ENCODE results near the gene HDLBP.
A peak's percentile ranks its signal among the peaks of the same experiment; 100 is the strongest.

HDLBP gene

DNA sequence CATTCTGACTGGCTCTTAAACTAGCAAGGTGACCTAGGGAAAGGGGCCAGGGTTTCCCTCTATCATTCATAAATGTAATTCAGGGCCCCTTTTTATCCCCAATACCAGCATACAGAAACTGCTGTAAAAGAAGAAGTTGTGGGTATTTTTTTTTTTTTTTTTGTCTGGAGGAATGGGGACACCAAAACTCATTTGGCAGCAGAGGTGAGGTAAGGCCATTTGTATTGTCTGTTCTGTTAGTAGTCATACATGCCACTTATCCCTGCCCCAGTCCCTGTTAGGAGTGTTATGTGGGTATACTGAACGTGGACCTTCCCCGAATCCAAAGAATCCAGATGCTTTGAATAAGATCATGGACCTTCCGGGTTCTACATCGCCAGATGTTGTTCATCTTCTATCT lies 1.9 kb upstream of the HDLBP start:
- H3K4me3 ChIP-seq (ENCODE audit: low read length): peak overlapping the region; percentile 68
- TF ChIP-seq ZNF274 (IDR thresholded peaks at IDR 0.05; ENCODE audit: low read depth, low read length): no peak

DNA sequence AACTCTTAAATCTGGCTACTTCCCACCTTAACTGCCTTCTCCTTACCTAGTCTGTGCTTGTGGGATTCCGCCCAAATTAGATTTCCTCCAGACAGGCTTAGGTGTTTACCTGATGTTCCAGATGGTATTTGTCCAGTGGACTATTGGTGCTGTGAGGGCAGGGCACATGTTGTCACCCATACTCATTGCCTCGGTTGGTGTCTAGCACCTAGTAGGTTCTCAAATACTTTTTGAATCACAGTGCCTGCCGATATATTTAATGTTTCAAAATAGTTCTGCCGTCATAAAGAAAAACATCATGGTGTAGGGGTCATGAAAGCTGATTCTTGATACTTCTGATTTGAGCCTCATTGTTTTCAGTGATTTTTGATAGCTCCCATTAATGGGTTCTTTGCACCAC lies 1.4 kb upstream of the HDLBP start:
- TF ChIP-seq ZNF274 (IDR thresholded peaks at IDR 0.05; ENCODE audit: low read depth, low read length): no peak
- peak overlapping the region; percentile 68 for H3K4me3 ChIP-seq (ENCODE audit: low read length)

DNA sequence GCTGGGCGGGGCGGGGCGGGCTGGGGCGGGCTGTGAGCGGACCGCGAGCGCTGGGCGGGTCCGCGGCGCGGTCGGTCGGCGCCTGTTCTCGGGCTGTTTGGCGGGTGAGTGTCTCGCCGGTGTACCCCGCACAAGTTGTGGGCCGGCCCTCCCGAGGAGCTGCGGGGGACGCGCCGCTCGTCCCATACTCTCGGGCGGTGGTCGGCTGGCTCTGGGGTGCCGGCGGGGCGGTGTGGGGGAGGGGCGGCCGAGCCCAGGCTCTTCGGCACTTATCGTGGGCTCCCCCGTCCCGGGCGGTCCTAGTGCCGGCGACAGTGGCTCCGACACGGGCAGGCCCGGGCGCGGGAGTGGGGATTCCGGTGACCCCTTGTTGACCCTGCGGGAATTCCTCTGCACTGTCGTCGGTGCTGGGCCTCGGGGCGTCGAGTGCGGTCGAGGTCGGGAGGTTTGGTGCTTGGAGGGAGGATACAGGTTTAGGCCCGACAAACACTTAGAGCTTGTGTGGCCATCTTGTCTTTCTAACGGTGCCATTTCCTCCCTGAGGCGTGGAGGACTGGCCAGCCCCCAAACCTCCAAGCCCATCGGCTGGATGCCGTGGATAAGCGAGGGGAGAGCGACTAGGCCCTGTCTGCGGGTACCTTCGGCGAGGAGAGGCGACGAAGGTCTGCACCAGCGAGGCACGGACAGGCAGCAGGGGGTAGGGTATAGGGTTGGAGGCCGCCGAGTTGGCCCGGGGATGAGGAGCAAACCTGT lies 583 bp upstream of the HDLBP start, which contains the start of gene SEPTIN2:
TSS of gene SEPTIN2 (plus strand) at position 47 of the 753 bp plus-strand sequence. CDS start 8,308 bp downstream, outside the sequence.
- no peak for TF ChIP-seq ZNF274 (IDR thresholded peaks at IDR 0.05; ENCODE audit: low read depth, low read length)
- peak within 1 kb of the TSS; percentile 99 for H3K4me3 ChIP-seq (ENCODE audit: low read length)

DNA sequence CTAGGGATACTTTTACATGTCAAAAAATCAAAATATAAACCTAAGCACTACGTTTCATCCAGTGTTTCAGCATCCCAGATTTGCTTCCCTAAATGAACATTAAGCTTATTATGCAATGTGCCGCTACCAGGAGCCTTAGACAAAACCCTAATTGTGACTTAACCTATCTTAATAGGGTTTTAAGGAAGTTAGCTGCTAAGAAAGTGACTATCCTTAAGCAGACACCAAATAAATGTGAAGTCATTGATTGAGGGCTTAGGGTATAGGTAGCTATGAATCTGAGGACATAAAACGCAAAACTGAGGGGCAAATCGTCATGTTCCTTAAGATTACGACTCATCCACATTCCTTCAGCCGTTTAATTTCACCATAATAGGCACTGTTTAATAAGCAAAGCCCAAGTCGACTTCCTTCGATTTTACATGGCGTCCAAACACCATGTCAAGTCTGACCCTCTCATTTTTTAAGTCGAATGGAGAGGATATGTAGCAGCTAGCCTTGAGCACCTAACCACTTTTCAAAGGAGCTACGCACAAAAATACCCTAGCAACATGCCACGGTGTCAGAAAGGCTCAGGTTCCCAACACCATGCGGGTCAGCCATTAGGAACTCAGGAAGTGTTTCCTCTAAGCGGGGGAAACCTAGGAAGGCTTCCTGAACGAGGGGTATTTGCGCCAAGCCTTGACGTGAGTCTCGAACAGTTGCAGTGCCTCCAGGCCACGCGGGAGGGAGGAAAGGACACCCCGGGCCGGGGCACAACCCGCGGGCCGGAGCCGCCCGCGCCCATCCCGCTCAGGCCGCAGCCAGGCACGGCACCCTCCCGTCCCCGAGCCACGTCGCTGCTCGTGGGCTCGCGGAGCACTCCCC lies 1.0 kb downstream of the HDLBP start:
- peak overlapping the region; percentile 99 for H3K4me3 ChIP-seq (ENCODE audit: low read length)
- TF ChIP-seq ZNF274 (IDR thresholded peaks at IDR 0.05; ENCODE audit: low read depth, low read length): no peak

DNA sequence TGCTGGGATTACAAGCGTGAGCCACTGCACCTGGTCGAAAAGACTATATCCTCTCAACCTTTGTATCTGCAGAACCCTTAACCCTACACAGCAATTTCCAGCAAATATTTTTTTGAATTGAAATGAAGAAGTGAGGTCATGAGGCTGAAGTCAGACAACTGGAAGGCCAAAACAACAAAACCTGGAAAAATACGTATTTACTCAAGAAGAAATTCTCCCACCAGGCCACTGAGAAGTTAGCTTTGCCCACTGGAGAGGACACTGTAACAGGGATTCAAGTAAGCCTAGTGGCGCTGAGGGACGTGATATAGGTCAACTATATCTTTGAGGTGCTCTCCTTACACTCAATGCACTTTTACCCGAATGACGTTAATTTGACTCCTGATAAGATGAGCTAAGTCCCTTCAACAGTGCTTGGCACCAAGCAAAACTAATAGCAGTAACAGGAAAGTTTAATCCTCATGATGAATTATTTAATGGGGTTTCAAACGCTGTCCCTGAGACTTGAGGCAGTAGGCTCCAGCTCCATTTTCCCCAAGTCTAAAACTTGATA lies 1.9 kb downstream of the HDLBP start:
- peak overlapping the region; percentile 99 for H3K4me3 ChIP-seq (ENCODE audit: low read length)
- no peak for TF ChIP-seq ZNF274 (IDR thresholded peaks at IDR 0.05; ENCODE audit: low read depth, low read length)

DNA sequence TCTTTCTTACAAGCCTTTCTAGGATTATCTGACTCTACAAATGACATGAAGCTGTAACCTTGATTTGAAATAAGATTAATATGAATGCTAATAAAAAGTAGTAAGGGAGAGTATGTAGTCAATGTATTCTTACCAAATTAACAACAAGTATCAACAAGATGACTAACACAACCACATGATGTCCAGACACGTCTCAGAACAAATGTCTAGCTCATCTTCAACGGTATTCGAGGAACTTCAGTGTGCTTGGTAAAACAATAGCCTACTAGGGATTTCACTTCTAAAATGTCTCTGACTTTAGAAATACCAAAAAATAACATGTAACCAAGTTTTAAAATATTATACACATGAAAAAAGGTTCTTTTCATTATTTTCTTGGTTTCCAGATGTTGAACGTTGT lies 3.4 kb downstream of the HDLBP start:
- TF ChIP-seq ZNF274 (IDR thresholded peaks at IDR 0.05; ENCODE audit: low read depth, low read length): no peak
- H3K4me3 ChIP-seq (ENCODE audit: low read length): no peak overlapping the region

DNA sequence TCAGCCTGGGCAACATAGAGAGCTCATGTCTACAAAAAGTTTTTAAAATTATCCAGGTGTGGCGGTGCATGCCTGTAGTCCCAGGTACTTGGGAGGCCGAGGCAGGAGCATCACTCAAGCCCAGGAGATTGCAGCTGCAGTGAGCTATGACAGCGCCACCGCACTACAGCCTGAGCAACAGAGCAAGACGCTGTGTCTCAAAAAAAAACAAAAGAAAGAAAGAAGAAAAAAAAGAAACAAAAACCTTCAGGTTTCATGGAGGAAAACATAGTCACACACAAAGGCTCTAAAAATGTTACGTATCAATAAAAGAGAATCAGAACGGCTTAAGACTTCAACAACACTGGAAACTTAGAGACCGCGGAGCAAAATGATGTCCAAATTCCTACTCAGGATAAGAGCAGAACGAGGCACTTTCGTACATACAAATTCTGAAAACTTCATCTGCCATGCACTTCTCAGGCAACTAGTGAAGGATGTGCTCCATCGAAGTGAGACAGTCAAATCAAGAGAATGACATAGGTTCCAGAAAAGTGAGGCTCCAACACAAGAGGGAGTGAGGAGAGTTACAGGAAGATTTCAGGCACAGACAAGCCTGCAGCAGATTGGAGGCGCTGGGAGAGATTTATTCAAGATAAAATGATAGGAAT lies 4.4 kb downstream of the HDLBP start:
- no peak for TF ChIP-seq ZNF274 (IDR thresholded peaks at IDR 0.05; ENCODE audit: low read depth, low read length)
- peak overlapping the region; percentile 46; the same call in 1 of the 2 replicates for H3K4me3 ChIP-seq (ENCODE audit: low read length)

DNA sequence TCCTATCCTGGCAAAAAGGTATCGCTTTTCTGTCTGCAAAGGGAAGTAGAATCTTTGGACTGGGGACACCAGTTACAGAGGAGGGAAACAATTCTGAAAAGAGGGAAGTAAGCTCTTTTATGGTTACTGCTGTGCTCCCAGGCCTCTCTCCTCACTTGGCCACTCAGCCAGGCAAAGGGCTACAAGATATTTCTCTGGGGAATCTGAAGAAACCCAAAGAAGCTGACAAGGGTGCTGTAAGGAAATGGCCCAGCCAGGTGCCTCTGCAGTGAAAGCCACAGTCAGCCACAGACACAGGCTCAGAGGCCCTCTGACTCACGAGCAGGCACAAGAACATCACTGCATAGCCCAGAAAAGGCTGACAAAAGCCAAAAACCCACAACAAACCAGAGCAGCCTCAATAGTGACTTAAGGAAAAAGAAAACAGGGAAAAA lies 5.8 kb downstream of the HDLBP start:
- no peak overlapping the region; the same call in 1 of the 2 replicates for H3K4me3 ChIP-seq (ENCODE audit: low read length)
- TF ChIP-seq ZNF274 (IDR thresholded peaks at IDR 0.05; ENCODE audit: low read depth, low read length): no peak

DNA sequence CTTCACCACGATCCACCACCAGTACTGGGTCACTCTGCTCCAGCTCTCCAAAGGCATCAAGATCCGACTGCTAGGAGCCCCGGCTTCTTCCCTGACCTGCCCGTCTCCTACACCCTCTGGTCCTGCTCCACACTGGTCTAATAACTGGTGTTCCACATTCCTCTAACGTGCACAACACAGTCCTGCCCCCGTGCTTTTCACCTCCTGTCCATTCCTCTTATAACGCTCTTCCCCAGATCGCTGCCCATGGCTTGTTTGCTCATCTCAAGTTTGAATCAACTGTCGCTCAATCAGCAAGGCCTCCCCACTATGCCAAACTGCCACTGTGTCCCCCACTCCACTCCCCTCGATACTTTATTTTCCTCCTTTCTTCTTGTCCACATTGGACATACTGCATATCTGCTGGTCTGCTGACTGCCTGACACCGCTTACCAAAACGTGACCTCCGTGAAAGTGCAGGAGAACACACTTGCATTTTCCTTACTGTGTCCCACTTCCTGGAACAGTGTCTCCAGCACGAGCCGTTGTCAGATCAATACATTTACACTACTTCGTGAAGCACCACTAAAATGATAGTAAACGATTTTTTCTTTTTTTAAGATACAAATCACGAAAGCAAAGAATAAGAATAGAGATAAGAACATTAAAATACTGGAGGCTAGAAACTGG lies 6.5 kb downstream of the HDLBP start:
- no peak overlapping the region; the same call in 1 of the 2 replicates for H3K4me3 ChIP-seq (ENCODE audit: low read length)
- TF ChIP-seq ZNF274 (IDR thresholded peaks at IDR 0.05; ENCODE audit: low read depth, low read length): no peak

DNA sequence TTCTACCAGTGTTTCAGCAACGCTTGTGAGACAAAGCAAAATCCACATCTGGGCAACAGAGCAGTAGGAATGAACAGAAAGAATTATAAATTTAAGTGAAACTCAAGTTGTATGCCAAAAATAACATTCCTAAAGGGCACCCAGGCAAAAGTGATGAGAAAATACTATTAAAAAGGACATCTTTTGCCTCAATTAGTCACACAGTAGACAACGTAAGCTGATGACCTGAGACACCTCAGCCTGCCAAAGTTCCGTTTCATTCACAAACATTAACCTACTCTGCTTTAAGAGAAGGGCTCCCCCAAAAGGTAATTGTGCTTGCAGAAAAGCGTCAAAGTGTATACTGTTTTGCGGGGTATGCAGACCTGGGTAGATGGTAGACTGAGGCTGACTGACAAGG lies 7.2 kb downstream of the HDLBP start:
- no peak for TF ChIP-seq ZNF274 (IDR thresholded peaks at IDR 0.05; ENCODE audit: low read depth, low read length)
- H3K4me3 ChIP-seq (ENCODE audit: low read length): no peak overlapping the region

DNA sequence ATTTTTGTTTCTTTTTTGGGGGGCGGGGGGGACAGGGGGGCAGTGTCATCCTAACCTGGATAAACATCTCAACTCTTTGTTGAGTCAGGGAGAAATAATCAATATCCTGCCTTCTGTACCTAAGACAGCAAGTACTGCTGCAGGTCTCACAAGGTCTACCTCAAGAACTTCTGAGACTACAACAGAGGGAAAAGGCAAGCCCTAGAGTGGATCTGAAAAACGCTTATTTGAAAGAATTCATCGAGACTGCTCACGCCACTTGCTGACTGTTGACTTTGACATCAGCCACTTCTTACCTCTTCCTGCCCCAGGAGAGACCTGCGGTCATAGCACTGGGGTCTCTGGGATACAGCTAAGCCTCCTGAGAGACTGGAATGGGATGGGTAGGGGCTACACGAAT lies 8.4 kb downstream of the HDLBP start:
- no peak for TF ChIP-seq ZNF274 (IDR thresholded peaks at IDR 0.05; ENCODE audit: low read depth, low read length)
- H3K4me3 ChIP-seq (ENCODE audit: low read length): no peak overlapping the region

DNA sequence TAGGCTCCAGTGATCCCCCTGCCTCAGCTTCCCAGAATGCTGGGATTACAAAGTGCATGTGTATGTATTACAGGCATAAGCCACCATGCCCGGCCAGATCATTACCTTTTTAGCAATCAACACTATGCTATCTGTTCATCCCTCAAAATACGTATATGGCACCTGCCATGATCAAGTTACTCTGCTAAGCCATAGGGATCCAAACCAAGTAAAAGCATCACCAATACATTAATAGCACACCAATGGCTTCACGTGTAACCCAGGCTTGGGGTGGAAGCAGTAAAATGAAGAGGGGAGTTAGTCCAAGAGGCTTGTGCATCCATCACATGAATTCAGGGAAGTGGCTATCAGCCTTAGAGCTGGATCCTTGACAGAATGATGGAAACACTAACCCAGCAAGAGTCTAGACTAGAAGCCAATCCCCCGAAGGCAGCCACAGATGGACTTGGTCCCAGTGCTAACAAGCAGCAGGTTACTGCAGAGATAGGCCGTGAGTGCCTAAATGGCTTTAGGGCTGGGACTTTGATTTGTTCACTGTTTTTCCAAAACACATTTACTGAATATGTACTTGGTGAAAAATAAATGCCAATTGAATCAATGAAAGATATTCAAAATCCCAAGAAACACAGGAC lies 11.3 kb downstream of the HDLBP start:
- H3K4me3 ChIP-seq (ENCODE audit: low read length): no peak overlapping the region

More for the DNA sequence above, 11.3 kb downstream of the HDLBP start:
- TF ChIP-seq ZNF274 (IDR thresholded peaks at IDR 0.05; ENCODE audit: low read depth, low read length): no peak
